HepG2 (cell line): Measurements from ENCODE around the gene PRKN. TPM values are rescaled to one million over a fixed set of nuclear protein-coding genes. Genes with fewer than 3 reads are reported as not detected.

Source experiments
- ATRX ChIP-seq: sonication (generic); formaldehyde crosslinking; IDR thresholded peaks from 2 replicates; pipeline ENCODE4 v1.4.0; 2020; ENCODE audit warnings: missing genetic modification reagents, borderline replicate concordance
- BORCS8-MEF2B ChIP-seq: sonication (generic); formaldehyde crosslinking; IDR thresholded peaks from 2 replicates; pipeline ENCODE4 v1.8.0; 2022; ENCODE audit warnings: mild to moderate bottlenecking, missing genetic modification reagents
- HOXA5 ChIP-seq: sonication (generic); formaldehyde crosslinking; IDR thresholded peaks from 2 replicates; pipeline ENCODE4 v1.4.0; 2020; ENCODE audit warnings: missing genetic modification reagents
- NFRKB ChIP-seq: fragments of 450-650 bp; IDR thresholded peaks from 2 replicates; pipeline ENCODE4 v1.6.1; 2017
- PAF1 ChIP-seq: IDR thresholded peaks from 2 replicates; pipeline ENCODE4 v1.6.1; 2016; ENCODE audit warnings: missing genetic modification reagents, missing compliant biosample characterization
- SALL1 ChIP-seq: sonication (generic); formaldehyde crosslinking; IDR thresholded peaks from 2 replicates; pipeline ENCODE4 v1.8.0; 2022; ENCODE audit warnings: mild to moderate bottlenecking, missing genetic modification reagents
- ZNF281 ChIP-seq: sonication (generic); formaldehyde crosslinking; IDR thresholded peaks from 2 replicates; pipeline ENCODE4 v1.4.0; 2020; ENCODE audit warnings: missing genetic modification reagents, borderline replicate concordance
- ZNF431 ChIP-seq: sonication (generic); formaldehyde crosslinking; IDR thresholded peaks from 2 replicates; pipeline ENCODE4 v1.9.0; 2022; ENCODE audit warnings: missing genetic modification reagents, low read depth, mild to moderate bottlenecking, borderline replicate concordance
- ZNF543 ChIP-seq: sonication (generic); formaldehyde crosslinking; IDR thresholded peaks from 2 replicates; pipeline ENCODE4 v1.4.0; 2020; ENCODE audit warnings: mild to moderate bottlenecking, missing genetic modification reagents
- ZNF710 ChIP-seq: sonication (generic); formaldehyde crosslinking; IDR thresholded peaks from 2 replicates; pipeline ENCODE4 v1.5.0; 2020; ENCODE audit warnings: mild to moderate bottlenecking, missing genetic modification reagents, borderline replicate concordance
- ZNF775 ChIP-seq: sonication (generic); formaldehyde crosslinking; IDR thresholded peaks from 2 replicates; pipeline ENCODE4 v1.4.0; 2020; ENCODE audit warnings: missing genetic modification reagents, mild to moderate bottlenecking, moderate library complexity, borderline replicate concordance
- polyA plus RNA-seq, 8 experiments: library from polyadenylated mRNA; depleted of rRNA in 3 of 8; stranded (reverse) in 7 of 8; unstranded in 1 of 8; fragments of >200 nt; fragmentation: Illumina TruSeq in 4 of 8; extraction: Trizol in 4 of 8; gene quantifications; 2 replicates each; pipeline versions ENCODE4 v1.2.1 to v1.2.3, GENCODE V29; 2011 to 2016; ENCODE audit warnings: low read depth in 4 of 8, missing spikeins in 1 of 8, mixed read lengths in 1 of 8; ENCODE audit not compliant: insufficient read depth in 1 of 8
- total RNA-seq, 5 experiments: library from RNA; depleted of rRNA; stranded (reverse); fragments of >200 nt; fragmentation: Illumina TruSeq; extraction: Trizol; gene quantifications; 2 replicates each; pipeline ENCODE4 v1.2.3, GENCODE V29; 2016; ENCODE audit warnings: low read depth in 1 of 5

PRKN gene
- total and polyA plus RNA-seq, 2 of the 13 experiments (the other 11 are each of a cell fraction or from before 2014, with no cell fraction given), result 0.31 to 0.44 TPM

DNA sequence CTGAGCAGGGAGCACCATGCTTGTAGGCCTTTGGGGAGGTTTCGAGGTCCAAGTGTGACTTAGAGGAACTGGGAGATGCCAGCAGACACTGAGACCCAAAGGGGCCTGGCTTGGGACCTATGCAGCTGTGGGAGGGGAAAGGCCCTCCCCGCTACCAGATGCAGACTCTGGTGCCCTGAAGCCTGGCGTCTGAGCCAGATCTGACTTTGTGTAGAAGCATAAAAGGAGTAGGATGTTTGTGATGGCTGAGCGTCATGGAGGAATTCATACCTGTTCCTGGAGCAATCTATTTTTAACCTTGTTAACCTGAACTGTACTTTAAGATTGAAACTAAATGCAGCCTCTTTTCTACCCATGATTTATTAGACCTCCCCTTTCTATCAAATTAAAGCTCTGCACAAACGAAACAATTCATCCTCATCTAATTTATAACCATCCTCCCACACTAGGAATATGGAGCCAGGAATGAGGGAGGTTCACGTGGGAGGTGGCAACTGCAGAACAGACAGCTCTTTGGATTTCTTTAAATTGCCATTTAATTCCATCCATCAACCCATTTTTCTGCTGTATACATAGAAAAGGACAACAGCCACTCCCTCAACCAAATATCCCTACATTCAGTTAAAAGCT, 1281.2 kb downstream of the PRKN start (continued):
- no peak for TF ChIP-seq ZNF281 (CRISPR knock-in tag)
- no peak for TF ChIP-seq NFRKB
- no peak for TF ChIP-seq ZNF543
- no peak for TF ChIP-seq ZNF775 (CRISPR knock-in tag)
- TF ChIP-seq HOXA5 (CRISPR knock-in tag), result no peak
- TF ChIP-seq PAF1 (CRISPR knock-in tag), result no peak
- no peak for TF ChIP-seq BORCS8-MEF2B (CRISPR knock-in tag)
- TF ChIP-seq ZNF710, result no peak
- no peak for TF ChIP-seq SALL1 (CRISPR knock-in tag)
- TF ChIP-seq ATRX (CRISPR knock-in tag), result no peak
- no peak for TF ChIP-seq ZNF431 (CRISPR knock-in tag)
